ENCODE results near the gene OGFOD2. TPM values are rescaled to one million over a fixed set of nuclear protein-coding genes. Genes with fewer than 3 reads are reported as not detected.

Gene OGFOD2
- total RNA-seq, 1 experiment from 2014 or later: 21.6 TPM

- intact Hi-C loops (cut with micrococcal nuclease; ENCODE audit: unreplicated experiment): no loop called here
- H3K36me3 Mint-ChIP-seq (ENCODE audit: insufficient read depth, unreplicated experiment): no peaks in the 10 kb centered on the region
- ChIA-PET CTCF (no interaction called here), POLR2A (no interaction called here)
- peaks cover 8% of the 10 kb centered on the region for H3K4me1 Mint-ChIP-seq (ENCODE audit: low read depth, unreplicated experiment)
- Histone ChIP-seq H3K36me3 (ENCODE audit: control insufficient read depth, insufficient read depth, low read length) (no peaks in the 10 kb centered on the region), H3K27me3 (replicated peaks; ENCODE audit: control insufficient read depth, insufficient read depth, low read length) (no peaks in the 10 kb centered on the region), H3K9me3 (no peaks in the 10 kb centered on the region), H3K4me1 (peaks cover 19% of the 10 kb centered on the region), H3K4me3 (ENCODE audit: low read depth, low read length) (no peak overlapping the region)
- TF ChIP-seq CTCF (IDR thresholded peaks at IDR 0.05; ENCODE audit: insufficient read depth in 1 of 2, low read depth in 1 of 2, low read length in 1 of 2, severe bottlenecking in 1 of 2, unreplicated experiment in 1 of 2): no peak
- no peaks in the 10 kb centered on the region for H3K27me3 Mint-ChIP-seq (ENCODE audit: insufficient read depth, unreplicated experiment)
- no peak for DNase-seq
- H3K4me3 Mint-ChIP-seq (ENCODE audit: unreplicated experiment): no peak overlapping the region
- H3K9me3 Mint-ChIP-seq (ENCODE audit: unreplicated experiment): no peaks in the 10 kb centered on the region
- no peak overlapping the region for H3K27ac Mint-ChIP-seq (ENCODE audit: unreplicated experiment)
- no TSS peak for BruUV-seq (replicated peaks)
These were observed 47.8 kb downstream of the OGFOD2 start for GRCh38 chr12:123022846-123023245.

GRCh38 chr12:123024819-123025391 is 49.9 kb downstream of the OGFOD2 start:
- no peaks in the 10 kb centered on the region for H3K4me1 Mint-ChIP-seq (ENCODE audit: low read depth, unreplicated experiment)
- BruUV-seq (replicated peaks): no TSS peak
- H3K4me3 ChIP-seq (ENCODE audit: low read depth, low read length): no peak overlapping the region
- POLR2A ChIA-PET: no interaction called here
- H3K27me3 ChIP-seq (replicated peaks; ENCODE audit: control insufficient read depth, insufficient read depth, low read length): no peaks in the 10 kb centered on the region
- intact Hi-C loops (cut with micrococcal nuclease; ENCODE audit: unreplicated experiment): no loop called here
- no peak overlapping the region for H3K4me3 Mint-ChIP-seq (ENCODE audit: unreplicated experiment)
- CTCF ChIA-PET: no interaction called here
- H3K27me3 Mint-ChIP-seq (ENCODE audit: insufficient read depth, unreplicated experiment): no peaks in the 10 kb centered on the region
- no peaks in the 10 kb centered on the region for H3K36me3 ChIP-seq (ENCODE audit: control insufficient read depth, insufficient read depth, low read length)
- DNase-seq: no peak
- no peaks in the 10 kb centered on the region for H3K9me3 ChIP-seq
- no peaks in the 10 kb centered on the region for H3K9me3 Mint-ChIP-seq (ENCODE audit: unreplicated experiment)
- H3K36me3 Mint-ChIP-seq (ENCODE audit: insufficient read depth, unreplicated experiment): no peaks in the 10 kb centered on the region
- peaks cover 6% of the 10 kb centered on the region; the same call in 1 of the 2 replicates for H3K4me1 ChIP-seq
- H3K27ac Mint-ChIP-seq (ENCODE audit: unreplicated experiment): no peak overlapping the region
- no peak for TF ChIP-seq CTCF (IDR thresholded peaks at IDR 0.05; ENCODE audit: insufficient read depth in 1 of 2, low read depth in 1 of 2, low read length in 1 of 2, severe bottlenecking in 1 of 2, unreplicated experiment in 1 of 2)

GRCh38 chr12:123026094-123026853 is 51.2 kb downstream of the OGFOD2 start:
- H3K4me1 Mint-ChIP-seq (ENCODE audit: low read depth, unreplicated experiment): no peaks in the 10 kb centered on the region
- TF ChIP-seq CTCF (IDR thresholded peaks at IDR 0.05; ENCODE audit: insufficient read depth in 1 of 2, low read depth in 1 of 2, low read length in 1 of 2, severe bottlenecking in 1 of 2, unreplicated experiment in 1 of 2): no peak
- H3K4me3 ChIP-seq (ENCODE audit: low read depth, low read length): no peak overlapping the region
- ChIA-PET CTCF (interaction anchor here (0.6 kb wide), 1 partner anchor 207 kb away, joined by 3 read pairs; the partner anchor contains the start of gene MPHOSPH9), POLR2A (no interaction called here)
- no peaks in the 10 kb centered on the region for H3K27me3 ChIP-seq (replicated peaks; ENCODE audit: control insufficient read depth, insufficient read depth, low read length)
- no peaks in the 10 kb centered on the region for H3K4me1 ChIP-seq
- no peaks in the 10 kb centered on the region for H3K36me3 ChIP-seq (ENCODE audit: control insufficient read depth, insufficient read depth, low read length)
- no peak for DNase-seq
- H3K9me3 ChIP-seq: no peaks in the 10 kb centered on the region
- no peak overlapping the region for H3K4me3 Mint-ChIP-seq (ENCODE audit: unreplicated experiment)
- intact Hi-C loops (cut with micrococcal nuclease; ENCODE audit: unreplicated experiment): no loop called here
- no peak overlapping the region for H3K27ac Mint-ChIP-seq (ENCODE audit: unreplicated experiment)
- no peaks in the 10 kb centered on the region for H3K9me3 Mint-ChIP-seq (ENCODE audit: unreplicated experiment)
- H3K27me3 Mint-ChIP-seq (ENCODE audit: insufficient read depth, unreplicated experiment): no peaks in the 10 kb centered on the region
- BruUV-seq (replicated peaks): no TSS peak
- H3K36me3 Mint-ChIP-seq (ENCODE audit: insufficient read depth, unreplicated experiment): no peaks in the 10 kb centered on the region

Data from Caco-2 (cell line).